Activated B cell treated with CpG ODN at 0.5 μM for 24 hours (primary cell): ENCODE results near the gene PCNX2. TPM values are rescaled to one million over a fixed set of nuclear protein-coding genes. Genes with fewer than 3 reads are reported as not detected.

Experiments used
- ATAC-seq: fragments of 200-7000 bp; cut with Tn5 transposase; one replicate; pipeline ENCODE4 v1.10.0; 2021; ENCODE audit warnings: low read depth, mild to moderate bottlenecking, moderate library complexity
- CTCF ChIA-PET: fragments of 350-600 bp; sonication (Branson Sonifier 250); formaldehyde crosslinking; loops from one replicate; lab custom pipeline; 2021; ENCODE audit warnings: antibody characterized with exemption; lab: Charles Lee
- POLR2A ChIA-PET: fragments of 350-600 bp; sonication (Branson Sonifier 250); formaldehyde crosslinking; loops from one replicate; lab custom pipeline; 2021; ENCODE audit warnings: antibody characterized with exemption; lab: Charles Lee
- DNase-seq: peaks from one replicate; pipeline ENCODE4 v3.0.0; 2022
- H3K27ac Mint-ChIP-seq: one replicate; pipeline ENCODE4 v1.8.0; 2020; ENCODE audit warnings: mixed read lengths
- H3K27me3 Mint-ChIP-seq: one replicate; pipeline ENCODE4 v1.8.0; 2021; ENCODE audit warnings: mixed read lengths
- H3K36me3 Mint-ChIP-seq: one replicate; pipeline ENCODE4 v1.8.0; 2021; ENCODE audit warnings: low read depth, mixed read lengths
- H3K4me1 Mint-ChIP-seq: one replicate; pipeline ENCODE4 v1.8.0; 2021; ENCODE audit warnings: mixed read lengths
- H3K4me3 Mint-ChIP-seq: one replicate; pipeline ENCODE4 v1.8.0; 2020; ENCODE audit warnings: mild to moderate bottlenecking, mixed read lengths
- H3K9me3 Mint-ChIP-seq: one replicate; pipeline ENCODE4 v1.8.0; 2020; ENCODE audit warnings: mixed read lengths
- intact Hi-C: fragments of 100-400 bp; cut with micrococcal nuclease; formaldehyde crosslinking; loops from one replicate; pipeline ENCODE4 v1.15.1; 2024
- total RNA-seq: library from RNA; stranded (reverse); gene quantifications from 2 replicates; pipeline ENCODE4 v1.2.3, GENCODE V29; 2022
- TF ChIP-seq, protein P1 (sequence below): fragments of 200-600 bp; IDR thresholded peaks from one replicate; pipeline ENCODE4 v1.8.0; 2022; ENCODE audit warnings: antibody characterized with exemption, mild to moderate bottlenecking

Gene PCNX2, protein sequence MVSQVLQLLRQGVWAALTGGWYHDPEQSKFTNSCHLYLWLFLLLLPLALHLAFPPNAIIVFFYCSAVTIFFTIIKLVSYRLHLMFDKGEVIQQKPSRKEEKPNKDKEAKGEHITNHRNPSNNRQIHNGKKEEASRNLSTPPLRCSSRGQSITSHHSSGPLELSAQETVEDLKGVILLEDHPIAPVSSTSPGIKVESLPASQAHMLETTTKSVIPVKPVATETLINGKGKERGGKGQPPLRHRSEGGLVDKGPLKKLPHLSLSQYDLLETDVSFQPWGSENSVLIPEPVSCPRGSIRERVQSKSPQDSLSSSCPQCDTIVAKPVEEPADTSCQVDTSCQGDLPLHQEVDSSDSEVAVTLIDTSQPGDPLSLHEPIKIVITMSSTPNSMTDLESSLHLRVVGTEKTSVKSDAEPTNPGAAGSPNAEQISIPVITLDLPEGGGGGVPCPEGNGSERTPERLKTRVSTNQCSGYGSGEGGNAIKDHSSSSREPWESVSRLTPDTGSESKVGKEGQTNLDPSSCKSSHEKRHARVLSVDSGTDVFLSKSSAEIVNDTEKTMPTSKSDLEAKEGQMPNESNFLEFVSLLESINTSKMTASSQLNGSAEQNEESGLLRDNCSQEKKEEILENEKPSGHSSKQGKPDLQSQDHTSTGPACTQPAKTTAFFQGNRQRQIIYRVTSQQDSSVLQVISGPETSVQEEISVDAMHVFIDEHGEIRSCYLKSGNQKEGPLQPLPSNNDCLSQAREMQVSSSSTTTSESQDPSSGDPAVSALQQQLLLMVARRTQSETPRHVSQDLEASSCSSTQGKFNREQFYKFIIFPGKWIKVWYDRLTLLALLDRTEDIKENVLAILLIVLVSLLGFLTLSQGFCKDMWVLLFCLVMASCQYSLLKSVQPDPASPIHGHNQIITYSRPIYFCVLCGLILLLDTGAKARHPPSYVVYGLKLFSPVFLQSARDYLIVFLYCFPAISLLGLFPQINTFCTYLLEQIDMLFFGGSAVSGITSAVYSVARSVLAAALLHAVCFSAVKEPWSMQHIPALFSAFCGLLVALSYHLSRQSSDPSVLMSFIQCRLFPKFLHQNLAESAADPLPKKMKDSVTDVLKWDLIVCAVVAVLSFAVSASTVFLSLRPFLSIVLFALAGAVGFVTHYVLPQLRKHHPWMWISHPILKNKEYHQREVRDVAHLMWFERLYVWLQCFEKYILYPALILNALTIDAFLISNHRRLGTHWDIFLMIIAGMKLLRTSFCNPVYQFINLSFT (N-terminal part only)
- 18.4 and 20.4 TPM in 2 replicates for total RNA-seq

DNA sequence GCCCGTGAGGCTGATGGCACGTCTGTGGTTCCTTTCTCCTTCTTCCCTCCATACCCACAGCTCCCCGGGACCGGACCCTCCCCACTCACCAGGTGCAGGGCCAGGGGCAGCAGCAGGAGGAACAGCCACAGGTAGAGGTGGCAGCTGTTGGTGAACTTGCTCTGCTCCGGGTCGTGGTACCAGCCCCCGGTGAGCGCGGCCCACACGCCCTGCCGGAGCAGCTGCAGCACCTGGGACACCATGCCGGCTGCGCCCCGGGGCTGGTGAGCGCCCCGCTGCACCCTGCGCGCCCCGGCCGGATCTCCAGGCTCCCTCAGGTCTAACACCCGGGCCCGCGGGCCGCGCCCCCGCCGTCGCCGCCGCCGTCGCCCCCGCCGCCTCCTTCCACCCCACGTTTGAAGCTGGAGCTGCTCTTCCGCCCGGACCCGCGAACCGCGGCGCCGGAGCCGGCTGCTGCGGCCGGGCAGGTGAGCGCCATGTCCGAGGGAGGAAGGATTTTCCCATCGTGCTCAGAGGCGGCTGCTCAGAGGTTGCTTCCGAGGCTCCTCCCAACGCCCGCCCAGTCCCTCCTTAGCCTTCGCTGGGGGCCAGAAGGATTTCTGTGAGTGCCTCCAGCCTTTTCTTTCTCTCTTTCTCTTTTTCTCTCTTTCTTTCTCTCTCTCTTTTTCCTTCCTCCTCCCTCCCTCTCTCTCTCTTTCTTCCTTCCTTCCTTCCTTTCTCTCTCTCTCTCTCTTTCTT is at the start of gene PCNX2:
Gene PCNX2 (minus strand): TSS at position 489 of the 738 bp plus-strand sequence. CDS start 247 bp downstream, at position 242.
- Mint-ChIP-seq H3K4me3 (peak within 1 kb of the TSS; percentile 84), H3K9me3 (no peaks in the 10 kb centered on the region), H3K27ac (peak within 1 kb of the TSS; percentile 69), H3K36me3 (no peaks in the 10 kb centered on the region), H3K4me1 (peaks cover 14% of the 10 kb centered on the region), H3K27me3 (peaks cover 2% of the 10 kb centered on the region)
- ATAC-seq, result peak; percentile 84
- TF ChIP-seq, protein P1, sequence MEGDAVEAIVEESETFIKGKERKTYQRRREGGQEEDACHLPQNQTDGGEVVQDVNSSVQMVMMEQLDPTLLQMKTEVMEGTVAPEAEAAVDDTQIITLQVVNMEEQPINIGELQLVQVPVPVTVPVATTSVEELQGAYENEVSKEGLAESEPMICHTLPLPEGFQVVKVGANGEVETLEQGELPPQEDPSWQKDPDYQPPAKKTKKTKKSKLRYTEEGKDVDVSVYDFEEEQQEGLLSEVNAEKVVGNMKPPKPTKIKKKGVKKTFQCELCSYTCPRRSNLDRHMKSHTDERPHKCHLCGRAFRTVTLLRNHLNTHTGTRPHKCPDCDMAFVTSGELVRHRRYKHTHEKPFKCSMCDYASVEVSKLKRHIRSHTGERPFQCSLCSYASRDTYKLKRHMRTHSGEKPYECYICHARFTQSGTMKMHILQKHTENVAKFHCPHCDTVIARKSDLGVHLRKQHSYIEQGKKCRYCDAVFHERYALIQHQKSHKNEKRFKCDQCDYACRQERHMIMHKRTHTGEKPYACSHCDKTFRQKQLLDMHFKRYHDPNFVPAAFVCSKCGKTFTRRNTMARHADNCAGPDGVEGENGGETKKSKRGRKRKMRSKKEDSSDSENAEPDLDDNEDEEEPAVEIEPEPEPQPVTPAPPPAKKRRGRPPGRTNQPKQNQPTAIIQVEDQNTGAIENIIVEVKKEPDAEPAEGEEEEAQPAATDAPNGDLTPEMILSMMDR, result no peak
- peak; percentile 41 for DNase-seq
- CTCF ChIA-PET, result interaction anchor here (1.4 to 2.3 kb wide), 2 partner anchors 10 kb away, joined by 5 to 10 read pairs; no protein-coding TSS in a partner anchor
- POLR2A ChIA-PET, result interaction anchor here (0.7 kb wide), 1 partner anchor 1078 kb away, joined by 3 read pairs; the partner anchor contains the start of gene COA6
- intact Hi-C loops, result loop anchor here (1.0 kb wide), 2 partner anchors 32 to 345 kb away; partner anchors contain the start of genes MAP3K21 and NTPCR

DNA sequence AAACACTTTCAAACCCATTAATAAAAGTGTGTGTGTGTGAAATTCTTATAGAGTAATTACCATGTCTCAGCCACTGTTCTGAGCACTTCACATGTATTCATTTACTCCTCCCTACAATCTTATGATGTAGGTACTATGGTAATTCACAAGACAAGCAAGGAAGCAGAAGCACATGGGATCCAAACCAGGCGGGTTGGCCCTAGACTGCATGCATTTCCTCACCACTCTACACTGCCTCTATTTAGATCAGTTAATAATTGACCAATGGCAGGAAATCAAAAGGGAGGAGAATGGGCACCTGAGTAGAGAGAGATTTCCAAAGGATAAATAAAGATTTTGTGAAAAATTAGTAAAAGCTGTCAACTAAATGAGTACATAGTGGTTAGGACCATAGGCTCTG is 47.7 kb upstream of the PCNX2 start:
- H3K27me3 Mint-ChIP-seq, result peaks cover 13% of the 10 kb centered on the region
- ATAC-seq (no peak), DNase-seq (no peak)
- peaks cover 8% of the 10 kb centered on the region for H3K4me1 Mint-ChIP-seq
- ChIA-PET POLR2A (no interaction called here), CTCF (no interaction called here)
- no peaks in the 10 kb centered on the region for H3K36me3 Mint-ChIP-seq
- H3K4me3 Mint-ChIP-seq, result no peak overlapping the region
- TF ChIP-seq, protein P1, result no peak
- intact Hi-C loops, result no loop called here
- no peak overlapping the region for H3K27ac Mint-ChIP-seq
- H3K9me3 Mint-ChIP-seq, result no peaks in the 10 kb centered on the region

DNA sequence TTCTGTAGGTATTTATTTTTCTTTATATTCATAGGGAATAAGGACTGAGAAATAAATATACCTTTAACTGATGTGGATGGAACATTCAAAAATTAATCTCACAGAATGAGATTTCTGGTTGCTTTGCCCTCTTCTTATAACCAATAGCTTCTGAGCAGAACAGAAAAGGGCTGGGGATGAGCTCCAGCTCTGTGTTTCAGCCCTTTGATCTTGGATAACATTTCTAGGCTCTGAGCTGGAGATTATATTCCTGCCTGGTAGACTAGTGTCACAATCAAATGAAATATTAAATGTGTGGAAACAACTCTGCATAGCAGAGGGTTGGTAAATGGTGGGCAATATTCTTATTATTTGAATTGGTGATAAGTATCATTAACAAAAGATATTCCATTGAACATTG is 46.6 kb upstream of the PCNX2 start:
- H3K36me3 Mint-ChIP-seq, result no peaks in the 10 kb centered on the region
- ATAC-seq (no peak), DNase-seq (no peak)
- no peak overlapping the region for H3K27ac Mint-ChIP-seq
- no peaks in the 10 kb centered on the region for H3K9me3 Mint-ChIP-seq
- intact Hi-C loops, result no loop called here
- ChIA-PET POLR2A (no interaction called here), CTCF (no interaction called here)
- peaks cover 8% of the 10 kb centered on the region for H3K4me1 Mint-ChIP-seq
- H3K27me3 Mint-ChIP-seq, result peaks cover 17% of the 10 kb centered on the region
- TF ChIP-seq, protein P1, result no peak
- H3K4me3 Mint-ChIP-seq, result no peak overlapping the region

DNA sequence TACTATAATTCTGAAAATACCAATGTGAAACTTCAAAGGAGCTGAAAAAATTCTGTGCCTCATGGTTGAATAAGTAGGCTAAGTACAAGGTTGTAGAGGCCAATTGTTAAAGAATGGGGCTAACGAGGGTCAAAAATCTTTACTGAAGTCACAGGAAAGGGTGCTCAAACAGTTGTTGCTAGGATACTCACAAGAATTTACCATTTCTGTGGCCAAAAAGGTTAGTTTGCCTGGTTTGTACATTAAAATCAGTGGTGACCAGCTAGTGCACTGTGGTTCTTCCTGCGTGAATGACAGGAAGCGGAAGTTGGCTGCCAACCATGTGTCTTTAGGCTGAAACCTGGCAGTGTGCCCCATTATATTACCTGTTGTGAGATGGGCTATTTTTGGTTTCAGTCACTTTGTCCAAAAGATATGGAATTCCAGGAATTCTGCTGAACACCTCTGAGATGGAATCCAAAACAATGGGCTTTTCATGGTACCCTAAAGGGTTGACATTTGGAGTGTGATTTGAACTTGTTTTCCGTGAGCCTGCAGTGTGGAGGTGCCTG is 45.5 kb upstream of the PCNX2 start:
- ChIA-PET POLR2A (no interaction called here), CTCF (no interaction called here)
- Mint-ChIP-seq H3K4me1 (peaks cover 8% of the 10 kb centered on the region), H3K4me3 (no peak overlapping the region), H3K36me3 (no peaks in the 10 kb centered on the region), H3K27me3 (peaks cover 21% of the 10 kb centered on the region), H3K27ac (no peak overlapping the region), H3K9me3 (no peaks in the 10 kb centered on the region)
- ATAC-seq, result no peak
- no peak for DNase-seq
- TF ChIP-seq, protein P1, result no peak
- intact Hi-C loops, result no loop called here
